ENCODE data around the gene FADS1.

The FADS1 gene

GRCh38 chr11:61810671-61811175, 6.1 kb downstream of the FADS1 start:
- no peak overlapping the region for H3K4me3 ChIP-seq (ENCODE audit: low read depth, low read length)
- no peak for TF ChIP-seq CTCF (IDR thresholded peaks at IDR 0.05; ENCODE audit: low read depth, low read length)

- no peak overlapping the region for H3K4me3 ChIP-seq (ENCODE audit: low read depth, low read length)
- no peak for TF ChIP-seq CTCF (IDR thresholded peaks at IDR 0.05; ENCODE audit: low read depth, low read length)
These were observed 10.0 kb downstream of the FADS1 start for GRCh38 chr11:61806785-61807184.

GRCh38 chr11:61805146-61805545, 11.7 kb downstream of the FADS1 start:
- H3K4me3 ChIP-seq (ENCODE audit: low read depth, low read length), result no peak overlapping the region
- TF ChIP-seq CTCF (IDR thresholded peaks at IDR 0.05; ENCODE audit: low read depth, low read length), result no peak

GRCh38 chr11:61803889-61804647, 12.7 kb downstream of the FADS1 start:
- TF ChIP-seq CTCF (IDR thresholded peaks at IDR 0.05; ENCODE audit: low read depth, low read length), result no peak
- no peak overlapping the region for H3K4me3 ChIP-seq (ENCODE audit: low read depth, low read length)

GRCh38 chr11:61802605-61803004, 14.2 kb downstream of the FADS1 start:
- H3K4me3 ChIP-seq (ENCODE audit: low read depth, low read length), result no peak overlapping the region
- no peak for TF ChIP-seq CTCF (IDR thresholded peaks at IDR 0.05; ENCODE audit: low read depth, low read length)

- TF ChIP-seq CTCF (IDR thresholded peaks at IDR 0.05; ENCODE audit: low read depth, low read length), result no peak
These were observed 16.2 kb downstream of the FADS1 start for GRCh38 chr11:61800331-61801281.

More at GRCh38 chr11:61800331-61801281, 16.2 kb downstream of the FADS1 start:
- H3K4me3 ChIP-seq (ENCODE audit: low read depth, low read length), result no peak overlapping the region

Measured in WI38 (cell line).